Stimulated activated CD8-positive, alpha-beta memory T cell treated with anti-CD3 and anti-CD28 coated beads, Interleukin-4, amount 100 ng/mL, for 48 hours (primary cell): Measurements from ENCODE around the gene NPM3.
"Not testable (repeated sequence)": the region's sequence is repeated elsewhere in the genome, so short reads cannot be mapped to it uniquely, and the experiment has no call there.

Experiments used
- DNase-seq: peaks from one replicate; pipeline ENCODE4 v3.0.0-alpha.2; 2020

NPM3 gene

DNA sequence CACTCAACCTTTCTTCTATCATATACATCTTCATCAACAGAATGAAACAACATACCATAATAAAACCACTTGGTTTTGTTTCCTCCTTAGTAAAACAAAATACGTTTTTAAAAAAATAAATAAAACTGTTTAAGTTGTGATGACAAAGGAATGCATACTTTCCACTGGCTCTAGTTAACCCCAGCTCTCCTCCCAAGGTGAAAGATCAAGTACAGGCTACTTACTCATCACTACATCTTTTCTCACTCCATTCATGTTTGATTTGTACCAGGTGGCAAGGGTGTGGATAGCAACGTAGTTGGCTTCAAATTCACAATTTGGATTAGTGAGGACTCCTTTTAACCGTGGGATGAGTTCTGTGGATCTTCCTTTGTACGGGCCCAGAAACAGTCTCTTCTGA lies 20.3 kb upstream of the NPM3 start:
- DNase-seq = no peak

GRCh38 chr10:101797403-101798059 lies 14.3 kb upstream of the NPM3 start:
- no peak for DNase-seq

DNA sequence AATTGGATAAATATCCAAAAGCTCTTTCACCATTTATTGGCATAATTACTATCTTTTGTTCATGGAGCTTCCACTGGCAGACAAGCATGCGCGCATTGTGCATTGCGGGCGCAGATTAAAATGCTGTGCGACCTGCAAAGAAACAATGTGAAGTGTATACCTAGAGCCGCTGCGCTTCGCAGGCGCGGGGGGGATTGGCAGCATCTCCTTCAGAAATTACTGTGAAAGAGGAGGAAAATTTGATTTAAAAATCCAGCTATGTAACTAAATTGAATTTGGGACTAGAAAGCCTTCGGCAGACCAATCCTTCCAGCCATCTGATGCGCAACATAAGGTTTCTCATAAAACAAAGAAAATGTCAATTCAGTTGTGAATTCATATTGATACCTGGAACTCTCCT lies 10.3 kb upstream of the NPM3 start:
- no peak for DNase-seq

GRCh38 chr10:101789686-101790085 lies 6.4 kb upstream of the NPM3 start:
- DNase-seq = no peak

- not testable (repeated sequence) for DNase-seq
These were observed 6.0 kb upstream of the NPM3 start for GRCh38 chr10:101789231-101789630.

- DNase-seq = no peak
These were observed 2.6 kb upstream of the NPM3 start for GRCh38 chr10:101785801-101786200.

GRCh38 chr10:101784558-101784957 lies 1.3 kb upstream of the NPM3 start:
- DNase-seq = no peak

DNA sequence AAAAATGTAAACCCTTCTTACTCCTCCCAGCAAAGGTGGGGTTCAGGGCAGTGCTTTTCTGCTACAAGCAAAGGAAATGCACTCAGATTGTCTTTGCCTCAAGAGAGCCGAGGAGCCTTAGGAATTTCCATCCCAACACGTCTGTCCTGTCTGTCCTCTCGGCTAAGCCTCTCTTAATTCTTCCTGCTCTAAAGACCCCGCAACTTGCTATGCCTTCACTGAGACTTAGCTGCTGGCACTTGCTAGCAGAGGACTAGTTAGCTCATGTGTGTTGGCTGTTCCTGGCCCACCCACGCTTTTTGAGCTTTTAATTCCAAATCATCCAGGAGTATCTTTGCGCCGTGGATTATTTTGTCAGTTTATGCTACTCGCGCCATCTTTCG lies 481 bp upstream of the NPM3 start:
- DNase-seq = no peak

GRCh38 chr10:101781984-101782810 lies 1.0 kb downstream of the NPM3 start:
- no peak for DNase-seq

DNA sequence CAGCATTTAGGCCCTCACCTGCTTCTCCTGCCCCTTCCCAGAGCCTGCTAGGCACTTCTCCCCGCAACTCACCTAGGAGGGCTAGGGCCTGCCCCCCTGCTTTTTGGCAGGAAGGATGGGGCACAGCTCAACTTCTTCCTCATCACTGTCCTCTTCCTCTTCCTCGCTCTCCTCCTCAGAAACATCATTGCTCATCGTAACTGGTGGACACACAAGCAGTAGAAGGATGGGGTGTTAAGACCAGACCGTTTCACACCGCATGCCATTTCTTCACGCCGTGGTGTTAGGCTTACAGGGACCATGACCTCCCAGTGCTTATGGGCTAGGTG lies 1.6 kb downstream of the NPM3 start:
- no peak for DNase-seq

GRCh38 chr10:101780818-101781654 lies 2.2 kb downstream of the NPM3 start:
- DNase-seq = peak; percentile 85

- DNase-seq = no peak
These were observed 2.9 kb downstream of the NPM3 start for GRCh38 chr10:101780187-101780817.

GRCh38 chr10:101779544-101780186 lies 3.6 kb downstream of the NPM3 start:
- DNase-seq = peak; percentile 95

DNA sequence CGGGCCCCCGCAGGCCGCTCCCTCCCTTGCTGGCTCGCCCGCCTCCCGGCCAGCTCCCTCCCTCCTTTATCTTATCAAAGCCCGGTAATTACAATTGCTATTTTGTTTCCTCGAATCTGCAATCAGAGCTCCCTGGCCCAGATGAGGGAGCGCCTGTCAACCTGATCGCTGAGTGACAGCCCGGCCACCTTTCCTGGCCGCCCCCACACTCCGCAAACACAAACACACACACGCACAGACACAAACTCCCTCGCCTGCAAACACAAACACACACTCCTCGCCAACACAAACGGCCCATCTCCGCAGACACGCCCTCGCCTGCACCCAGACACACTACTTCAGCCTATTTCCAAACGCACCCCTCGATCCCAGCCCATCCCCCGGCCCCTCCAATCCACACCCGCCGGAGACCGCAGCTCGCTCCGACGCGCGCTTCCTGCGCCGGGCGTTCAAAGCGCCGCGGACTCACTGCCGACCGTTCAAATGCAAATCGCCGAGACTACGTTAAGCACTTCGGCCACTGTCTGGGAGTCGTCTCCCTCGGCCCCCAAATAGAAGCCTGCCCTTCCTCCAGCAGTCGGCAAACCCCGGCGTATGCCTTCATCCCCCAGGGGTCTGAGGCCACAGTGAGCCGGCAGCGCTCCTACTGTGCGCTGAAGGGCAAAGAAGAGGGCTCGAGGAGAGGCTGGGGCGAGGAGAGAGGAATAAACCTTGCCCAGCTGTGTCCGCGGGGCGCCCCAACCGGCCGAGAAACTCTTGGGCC lies 4.3 kb downstream of the NPM3 start:
- DNase-seq = no peak

DNA sequence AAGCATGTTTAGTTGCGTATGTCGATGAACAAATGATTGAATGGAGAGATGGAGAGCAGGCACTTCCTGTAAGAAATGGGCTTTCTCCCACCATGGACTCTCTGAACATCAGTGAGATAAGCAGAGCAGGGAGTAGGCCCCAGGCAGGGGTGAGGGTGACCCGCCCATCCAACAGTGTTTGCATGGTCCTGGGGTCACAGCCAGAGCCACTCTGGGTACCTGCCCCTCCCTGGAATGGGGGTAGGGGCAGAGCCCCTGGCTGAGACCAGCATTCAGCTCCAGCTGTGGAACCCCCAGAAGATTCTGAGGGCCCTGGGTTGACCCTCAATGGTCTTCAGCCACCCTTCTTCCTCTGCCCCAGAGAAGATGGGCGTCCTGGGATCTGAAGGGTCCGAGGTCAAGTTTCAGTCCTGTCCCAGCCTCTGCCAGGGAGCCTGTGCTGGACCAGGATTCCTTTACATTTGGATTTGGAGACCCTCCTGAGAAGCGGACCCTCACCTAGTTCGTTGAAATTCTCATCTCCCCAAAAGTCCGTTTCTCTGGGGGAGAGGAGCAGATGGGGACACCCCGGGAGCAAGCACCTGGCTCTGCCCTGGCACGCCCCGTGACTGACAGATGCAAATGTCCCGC lies 5.0 kb downstream of the NPM3 start:
- no peak for DNase-seq

DNA sequence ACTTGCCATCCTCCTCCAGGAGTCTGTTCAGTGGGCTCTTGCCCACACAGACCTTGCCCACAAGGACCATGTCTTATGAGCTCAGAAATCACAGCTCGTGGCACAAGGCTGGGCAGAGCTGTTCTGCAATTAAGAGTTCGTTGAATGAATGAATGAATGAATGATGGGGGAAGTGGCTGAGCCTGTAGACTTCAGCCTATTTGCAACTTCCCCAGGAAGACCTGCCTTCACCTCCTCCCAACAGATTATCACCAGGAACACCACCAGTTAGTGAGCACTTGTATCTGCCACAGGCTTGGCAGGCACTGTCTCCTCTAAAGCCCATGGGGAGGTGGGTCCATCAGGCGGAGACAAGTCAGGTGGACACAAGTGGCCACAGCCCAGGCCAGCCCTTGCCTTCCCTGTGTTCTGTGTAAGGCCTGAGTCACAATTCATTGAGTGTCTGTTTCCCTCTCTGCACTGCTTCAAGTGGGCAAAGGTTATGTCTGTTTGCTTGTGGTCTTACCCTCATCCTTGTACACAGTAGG lies 5.6 kb downstream of the NPM3 start:
- no peak for DNase-seq

- no peak for DNase-seq
These were observed 7.0 kb downstream of the NPM3 start for GRCh38 chr10:101776161-101776817.

- DNase-seq = no peak
These were observed 7.7 kb downstream of the NPM3 start, which contains the start of gene FGF8 for GRCh38 chr10:101775273-101776160. Gene FGF8, minus strand, starts transcription at chr10:101776114. Its CDS starts 214 bp downstream, at chr10:101775900.

DNA sequence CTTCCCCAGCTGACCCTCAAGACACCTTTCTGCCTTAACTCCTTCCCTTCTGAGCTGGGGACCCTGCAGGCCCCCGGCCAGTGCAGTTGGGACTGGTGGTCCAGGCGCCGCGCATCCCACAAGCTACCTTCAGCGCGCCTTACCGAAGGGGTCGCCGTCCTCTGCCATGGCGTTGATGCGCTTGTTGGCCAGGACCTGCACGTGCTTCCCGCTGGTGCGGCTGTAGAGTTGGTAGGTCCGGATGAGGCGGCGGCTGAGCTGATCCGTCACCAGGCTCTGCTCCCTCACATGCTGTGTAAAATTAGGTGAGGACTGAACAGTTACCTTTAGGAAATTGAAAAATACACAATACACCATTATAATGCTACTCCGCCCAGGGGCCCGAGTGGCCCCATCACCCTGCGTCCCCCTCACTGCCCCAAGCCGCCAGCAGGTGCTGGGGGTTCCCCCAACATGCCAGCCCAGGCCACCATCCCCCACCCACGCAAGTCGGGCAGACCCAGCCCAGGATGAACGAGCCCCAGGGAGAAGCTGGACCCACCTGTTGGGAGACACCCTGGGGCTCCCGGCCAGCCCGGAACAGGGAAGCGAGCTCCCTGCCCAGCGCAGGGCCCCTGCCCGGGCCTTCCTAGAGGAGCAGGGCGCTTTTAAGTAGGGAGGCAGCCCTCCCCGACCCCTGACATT lies 8.5 kb downstream of the NPM3 start:
- no peak for DNase-seq
